DMS 273 (cell line): ENCODE results near the gene SPOP.
"Not testable (repeated sequence)": the region's sequence is repeated elsewhere in the genome, so short reads cannot be mapped to it uniquely, and the experiment has no call there.

Experiments used
- DNase-seq: peaks from one replicate; lab custom pipeline; 2025; ENCODE audit not compliant: unreplicated experiment; lab: John Stamatoyannopoulos, UW

Gene SPOP

DNA sequence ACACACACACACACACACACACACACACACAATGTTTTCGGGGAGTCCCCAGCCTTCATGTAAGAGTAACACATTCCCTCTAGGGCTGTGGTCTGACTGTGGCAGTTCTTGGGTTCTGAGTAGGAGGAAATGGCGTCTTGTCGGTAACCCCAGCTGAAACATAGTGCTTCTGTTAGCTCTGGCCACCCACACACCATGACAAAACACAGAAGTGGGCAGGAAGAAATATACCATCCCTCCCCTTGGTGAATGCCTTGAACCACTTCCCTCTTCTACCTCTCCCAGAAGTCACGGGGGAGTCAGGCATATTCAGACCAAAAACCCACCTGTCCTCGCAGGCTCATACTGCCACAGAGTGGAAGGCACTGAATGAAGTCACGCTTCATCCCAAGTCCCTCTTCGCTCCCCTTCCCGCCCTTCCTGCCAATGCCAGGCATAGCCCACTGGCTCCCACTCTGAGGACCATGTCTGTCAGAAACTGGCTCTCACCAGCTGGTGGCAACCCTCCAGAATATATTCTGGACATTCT, 18.4 kb upstream of the SPOP start:
- DNase-seq: no peak

DNA sequence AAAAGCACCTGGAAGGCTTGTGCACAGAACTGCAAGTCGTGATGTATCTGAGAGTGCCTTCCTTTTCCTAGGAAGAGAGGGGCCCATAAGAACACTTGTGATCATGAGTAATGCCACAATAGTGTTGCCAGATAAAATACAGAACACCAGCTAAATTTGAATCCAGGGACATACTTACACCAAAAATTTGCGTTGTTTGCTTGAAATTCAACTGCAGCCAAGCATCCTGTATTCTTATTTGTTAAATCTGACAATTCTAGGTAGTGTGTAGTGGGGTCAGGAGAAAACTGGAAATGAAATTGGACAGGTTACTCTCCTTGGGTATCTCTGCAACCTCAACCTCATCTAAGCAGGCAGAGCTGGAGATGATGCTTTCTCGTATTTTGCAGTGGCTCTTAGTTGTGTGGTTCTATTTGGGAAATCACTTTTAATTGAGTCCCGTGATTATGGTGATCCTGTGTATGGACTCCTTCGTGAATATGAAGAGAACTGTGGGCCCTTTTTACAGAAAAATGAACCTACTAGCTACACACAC, 17.9 kb upstream of the SPOP start:
- no peak for DNase-seq

DNA sequence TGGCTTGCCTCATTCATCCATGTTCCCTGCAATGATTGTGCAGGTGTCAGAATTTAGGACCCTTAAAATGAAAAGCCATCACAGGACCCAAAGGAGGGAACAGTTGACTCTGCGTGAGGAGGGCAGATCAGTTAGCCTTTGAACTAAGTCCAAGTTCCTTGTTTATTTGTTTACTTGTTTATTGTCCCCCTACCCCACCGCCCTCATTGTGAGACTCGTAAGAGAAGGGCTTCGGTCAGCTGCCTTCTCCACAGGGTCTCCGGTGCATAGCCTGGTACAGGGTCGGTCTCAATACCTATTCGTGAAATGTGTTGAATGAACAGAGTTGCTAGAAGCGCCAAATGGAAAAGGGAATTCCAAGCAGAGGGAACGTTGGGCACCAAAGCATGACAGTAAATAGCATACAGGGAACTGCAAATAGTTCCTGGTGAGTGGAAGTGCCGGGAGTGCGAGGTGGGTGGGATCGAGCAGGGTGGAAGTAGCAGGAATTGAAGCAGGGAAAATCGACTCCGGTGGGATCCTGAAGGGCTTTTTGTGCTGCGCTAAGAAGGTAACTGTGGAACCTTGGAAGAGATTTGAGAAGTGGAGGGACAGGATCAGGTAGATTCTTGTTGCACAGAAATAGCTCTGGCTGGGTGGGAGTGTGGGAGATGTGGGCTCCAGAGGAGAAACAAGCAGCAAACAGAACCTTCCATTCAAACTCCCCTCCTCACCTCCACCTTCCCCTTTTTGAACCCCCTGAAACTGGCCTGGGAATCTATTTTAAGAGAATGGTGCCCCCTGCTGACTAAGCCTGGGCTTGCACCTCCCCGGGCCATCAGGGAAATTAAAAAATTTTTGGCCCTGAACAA, 17.2 kb upstream of the SPOP start:
- DNase-seq: peak; percentile 70

DNA sequence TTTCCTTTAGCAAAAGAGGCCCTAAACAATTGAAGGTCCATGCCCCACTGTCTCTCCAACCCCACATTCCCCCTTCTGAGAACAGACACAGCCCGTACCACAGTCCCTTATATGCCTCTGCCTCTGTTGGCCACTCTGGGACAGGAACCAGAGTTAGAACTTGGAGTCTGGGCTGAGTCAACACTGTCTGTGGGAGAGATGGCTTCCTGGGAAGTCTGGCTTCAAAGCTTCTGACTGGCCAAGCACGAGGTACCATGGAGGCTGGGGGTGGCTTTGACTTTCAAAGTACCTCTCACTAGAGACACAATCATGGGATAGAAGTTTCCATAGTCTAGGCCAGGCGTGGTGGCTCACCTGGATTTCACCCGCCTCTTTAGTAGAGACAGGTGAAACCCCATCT, 14.9 kb upstream of the SPOP start:
- DNase-seq: no peak

DNA sequence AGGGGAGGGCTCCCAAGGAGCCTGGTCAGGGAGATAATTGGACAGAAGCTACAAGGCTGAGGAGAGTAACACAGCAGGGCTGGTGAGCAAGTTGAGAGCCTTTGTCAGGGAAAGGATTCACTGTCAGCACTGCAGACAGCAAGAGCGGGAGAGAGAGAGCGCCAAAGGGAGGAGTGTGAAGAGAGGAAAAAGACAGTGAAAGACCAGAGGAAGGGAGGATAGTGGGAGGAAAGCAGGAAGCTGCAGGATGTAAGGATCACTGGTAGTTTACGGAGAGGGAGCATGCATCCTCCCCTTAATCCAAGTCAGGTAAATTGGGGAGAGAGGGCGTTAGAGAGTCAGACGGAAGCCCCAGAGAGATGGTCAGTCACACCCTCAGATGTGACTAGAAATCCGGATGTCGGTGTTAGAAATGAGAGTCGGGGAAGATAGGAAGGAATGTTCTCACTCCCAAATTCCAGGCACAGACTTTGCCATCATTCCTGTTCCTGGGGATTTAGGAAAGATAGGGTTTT, 13.8 kb upstream of the SPOP start:
- DNase-seq: no peak

DNA sequence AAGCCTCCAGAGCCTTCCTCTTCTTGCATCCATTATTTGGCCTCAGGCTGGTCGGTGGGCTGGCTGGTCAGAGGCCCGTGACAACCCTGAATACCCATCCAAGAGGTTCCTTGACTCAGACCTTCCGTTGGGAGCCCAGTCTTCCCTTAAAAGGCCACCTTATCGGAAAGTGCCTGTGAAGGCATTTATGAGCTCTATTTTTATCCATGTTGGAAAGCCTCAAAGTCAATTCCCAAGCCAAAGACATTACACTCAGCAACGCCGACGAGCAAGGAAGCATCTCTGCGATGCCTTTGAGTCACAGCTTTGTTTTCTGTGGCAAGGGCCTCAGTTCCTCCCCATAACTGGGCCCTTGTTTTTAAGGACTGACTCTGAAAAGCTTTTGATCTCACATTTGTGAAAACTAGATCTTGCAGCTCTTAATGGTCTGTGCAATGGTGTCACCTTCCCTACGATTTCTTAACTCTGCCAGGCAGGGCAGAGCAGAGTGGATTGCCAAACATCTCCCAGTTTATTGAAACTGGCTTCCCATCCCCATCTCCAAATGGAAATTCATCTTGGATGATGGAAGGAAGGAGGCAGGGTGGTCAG, 13.3 kb upstream of the SPOP start:
- no peak for DNase-seq

DNA sequence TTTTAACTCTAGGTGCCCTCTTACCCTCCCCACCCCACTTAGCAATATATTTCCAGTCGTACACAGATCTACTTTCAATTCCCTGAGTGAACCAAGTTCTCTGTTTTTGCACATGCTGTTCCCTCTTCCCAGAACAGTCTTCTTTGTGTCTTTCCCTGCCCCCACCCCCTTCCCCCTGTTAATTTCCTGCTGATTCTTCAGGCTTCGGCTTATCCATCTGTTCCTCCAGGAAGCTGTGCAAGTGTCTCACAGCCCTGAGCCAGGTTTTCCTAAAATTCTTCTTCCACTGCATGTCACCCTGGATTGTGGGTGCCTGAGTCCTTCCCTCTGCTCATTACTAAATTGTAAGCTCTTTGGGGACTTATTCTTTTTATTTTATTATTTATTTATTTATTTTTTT, 12.4 kb upstream of the SPOP start:
- peak; percentile 47 for DNase-seq

DNA sequence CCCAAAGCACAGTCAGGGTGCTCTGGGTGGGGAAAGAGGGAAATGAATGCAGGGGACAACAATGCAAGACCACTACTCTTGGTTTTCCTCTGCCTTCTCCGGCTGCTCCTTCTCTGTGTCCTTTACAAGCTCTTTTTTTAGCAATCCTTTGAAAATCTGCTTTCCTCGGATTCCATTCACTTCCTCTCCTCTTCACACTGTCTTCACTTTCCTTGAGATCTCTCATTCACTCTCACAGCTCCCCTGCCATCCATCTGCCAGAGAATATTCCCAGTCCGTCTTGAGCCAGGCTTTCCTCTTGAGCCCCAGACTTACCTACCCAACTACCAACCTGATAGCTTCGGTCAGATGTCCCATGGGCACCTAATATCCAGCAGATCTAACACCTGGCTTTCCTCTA, 11.0 kb upstream of the SPOP start:
- no peak for DNase-seq

DNA sequence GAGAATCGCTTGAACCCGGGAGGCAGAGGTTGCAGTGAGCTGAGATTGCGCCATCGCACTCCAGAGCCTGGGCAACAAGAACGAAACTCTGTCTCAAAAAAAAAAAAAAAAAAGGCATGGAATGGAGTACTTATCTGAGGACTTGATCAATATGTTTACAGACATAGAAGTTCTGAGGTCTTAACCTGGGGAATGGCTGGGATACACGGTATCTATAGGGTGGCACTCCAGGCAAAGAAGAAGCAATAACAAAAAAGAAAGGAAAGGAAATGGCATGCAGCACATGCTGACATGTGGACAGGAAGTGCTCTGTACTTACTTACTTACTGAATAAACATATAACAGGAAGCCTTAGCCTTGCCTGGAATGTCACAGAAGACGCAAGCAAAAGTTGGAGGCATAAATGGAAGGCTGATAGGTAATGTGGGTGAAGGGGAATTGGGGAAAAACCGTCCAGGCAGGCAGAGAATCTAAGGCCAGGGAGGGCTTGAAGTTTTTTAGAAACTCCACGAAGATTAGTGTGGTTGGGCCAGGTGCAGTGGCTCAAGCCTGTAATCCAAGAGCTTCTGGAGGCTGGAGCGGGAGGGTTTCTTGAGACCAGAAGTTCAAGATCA, 10.1 kb upstream of the SPOP start:
- no peak for DNase-seq

DNA sequence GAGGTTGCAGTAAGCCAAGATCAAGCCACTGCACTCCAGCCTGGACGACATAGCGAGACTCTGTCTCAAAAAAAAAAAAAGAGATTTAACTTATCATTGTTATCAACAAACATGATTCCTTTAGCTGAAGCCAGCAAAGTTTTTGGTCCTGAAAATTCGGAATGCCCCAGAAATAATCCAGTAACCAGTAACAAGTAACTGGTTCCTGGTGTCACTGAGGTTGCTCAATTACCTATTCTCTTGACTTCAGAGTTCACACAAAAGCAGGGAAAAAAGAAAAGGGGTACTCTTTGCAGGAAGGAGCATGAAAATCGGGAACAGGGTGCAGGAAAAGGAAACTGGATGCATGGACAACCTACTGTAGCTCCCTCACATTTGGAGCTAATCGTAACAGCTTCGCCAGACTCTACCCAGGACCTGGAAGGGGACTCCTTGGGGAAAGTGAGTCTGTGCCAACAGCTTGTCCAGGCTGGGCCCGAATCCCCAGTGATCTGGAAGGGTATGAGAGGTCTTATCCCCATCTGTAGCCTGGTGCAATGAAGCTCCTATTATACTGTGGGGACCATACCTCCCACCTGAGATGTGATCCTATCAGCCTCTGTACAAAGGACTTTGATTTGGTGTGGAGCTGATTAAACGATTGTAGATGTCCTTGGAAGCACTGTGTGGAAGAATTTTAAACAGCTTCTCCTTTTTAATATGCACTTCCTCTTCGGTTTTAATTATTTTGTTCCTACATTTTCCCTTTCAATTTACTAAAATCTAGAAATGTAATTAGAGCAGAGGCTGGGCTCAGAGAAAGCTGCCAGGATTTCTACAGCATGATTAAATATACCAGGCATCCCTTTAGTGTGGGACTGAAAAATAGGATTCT, 3.4 kb upstream of the SPOP start:
- DNase-seq: peak; percentile 40

DNA sequence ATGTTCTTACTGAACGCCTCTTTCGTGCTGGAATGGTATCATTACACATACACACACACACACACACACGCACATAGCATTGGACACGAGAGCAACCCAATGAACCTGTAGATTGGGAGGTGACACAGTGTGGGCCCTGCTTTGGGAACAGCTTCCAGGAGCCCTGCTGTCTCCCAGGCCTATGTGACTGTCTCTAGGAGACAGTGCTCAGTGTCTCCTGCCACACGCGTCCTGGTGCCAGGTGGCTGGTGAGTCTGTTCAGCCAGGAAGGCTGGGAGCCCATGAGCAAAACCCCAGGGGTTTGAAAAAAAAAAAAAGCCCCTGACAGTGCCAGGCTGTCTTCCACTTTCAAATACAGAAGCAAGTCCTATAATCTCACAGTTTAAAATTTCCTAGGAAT, 2.4 kb upstream of the SPOP start:
- peak; percentile 38 for DNase-seq

DNA sequence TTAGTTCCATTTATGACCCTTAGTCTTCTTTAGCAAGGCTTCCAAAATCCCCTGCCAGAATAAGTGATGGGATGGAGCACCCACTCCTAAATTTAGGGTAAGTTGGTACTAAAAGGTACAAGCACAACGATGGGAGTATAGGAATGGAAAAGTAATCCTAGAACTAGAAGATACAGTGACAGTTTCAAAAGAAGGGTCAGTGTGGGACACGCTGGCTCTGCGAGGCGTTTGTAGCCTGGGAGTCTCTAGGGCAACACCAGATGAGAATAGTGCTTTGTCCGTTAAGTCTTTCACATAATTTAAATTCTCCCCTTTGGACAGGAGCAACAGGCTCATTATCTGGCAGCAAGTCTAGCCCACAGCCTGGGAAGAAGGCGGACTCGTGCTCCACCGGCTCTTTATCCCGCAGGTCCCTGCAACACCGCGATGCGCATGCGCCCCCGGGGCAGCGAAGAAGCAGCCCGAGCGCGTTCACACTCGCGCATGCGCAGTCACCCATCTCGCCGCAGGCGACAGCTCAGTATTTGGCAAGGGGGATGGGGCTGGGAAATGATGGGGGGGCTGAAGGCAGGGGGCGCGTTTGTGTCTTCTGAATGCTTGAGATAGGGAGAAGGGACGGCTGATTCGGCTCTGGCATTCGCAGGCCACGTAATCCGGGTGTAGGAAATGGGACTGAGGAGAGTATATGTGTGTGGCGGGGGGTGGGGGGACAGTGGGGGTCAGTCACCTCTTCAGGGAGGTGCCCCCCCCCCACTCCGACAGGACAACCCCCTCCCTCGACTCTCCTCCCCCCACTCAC, 564 bp downstream of the SPOP start:
- peak; percentile 98 for DNase-seq

DNA sequence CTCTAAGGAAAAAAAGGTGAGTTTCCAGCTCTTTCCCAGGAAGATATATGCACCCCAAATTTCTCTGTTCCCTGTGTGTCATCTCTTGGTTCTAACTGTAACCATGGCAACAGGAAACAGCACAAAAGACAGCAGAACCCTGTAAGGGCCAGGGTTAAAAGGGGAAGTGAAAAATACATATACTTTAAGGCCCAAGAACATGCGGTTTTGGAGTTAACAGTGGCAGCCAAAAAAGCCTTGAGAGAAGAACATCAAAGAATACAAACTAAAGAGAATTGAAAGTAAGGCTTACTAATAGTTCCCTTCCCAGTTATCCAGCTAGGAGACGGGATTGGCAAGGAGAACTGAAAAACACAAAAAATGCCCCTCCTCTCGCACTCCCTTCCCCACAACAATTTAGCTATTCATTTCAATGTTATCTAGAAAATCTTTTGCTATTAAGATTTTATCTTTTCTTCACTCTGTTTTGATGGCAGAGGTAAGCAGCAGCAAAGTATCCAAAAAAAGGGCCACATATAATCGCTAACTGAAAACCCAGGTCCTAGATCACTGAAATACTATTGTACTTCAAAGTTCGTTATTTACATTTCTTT, 1.5 kb downstream of the SPOP start:
- DNase-seq: peak; percentile 35

DNA sequence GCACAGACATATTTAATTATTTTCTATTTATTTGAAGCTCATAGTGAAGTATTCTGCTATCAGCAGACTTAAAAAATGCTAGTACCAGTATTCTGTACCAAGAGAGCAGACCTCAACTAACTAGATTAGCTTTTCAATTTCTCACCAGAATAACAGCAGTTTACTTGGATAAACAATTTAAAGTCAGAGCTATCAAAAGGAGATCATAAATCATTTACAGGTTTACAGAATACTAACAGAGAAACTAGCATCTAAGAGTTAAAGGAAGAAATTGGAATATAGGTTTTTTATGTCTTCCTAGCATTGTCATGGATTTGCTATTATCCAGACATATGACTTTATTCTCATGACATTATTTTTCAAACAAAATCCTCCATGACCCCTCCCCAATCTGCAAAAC, 3.4 kb downstream of the SPOP start:
- no peak for DNase-seq

DNA sequence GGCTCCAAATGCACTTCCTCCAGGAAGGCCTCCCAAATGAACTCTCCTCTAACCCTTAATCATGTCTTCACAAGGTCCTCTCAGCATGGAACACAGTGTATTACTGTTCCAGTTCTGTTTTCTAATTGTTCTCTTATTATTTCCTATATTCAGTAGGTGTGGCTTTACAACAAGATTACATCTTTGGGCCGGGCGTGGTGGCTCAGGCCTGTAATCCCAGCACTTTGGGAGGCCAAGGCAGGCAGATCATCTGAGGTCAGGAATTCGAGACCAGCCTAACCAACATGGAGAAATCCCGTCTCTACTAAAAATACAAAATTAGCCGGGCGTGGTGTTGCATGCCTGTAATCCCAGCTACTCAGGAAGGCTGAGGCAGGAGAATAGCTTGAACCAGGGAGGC, 4.2 kb downstream of the SPOP start:
- not testable (repeated sequence) for DNase-seq

DNA sequence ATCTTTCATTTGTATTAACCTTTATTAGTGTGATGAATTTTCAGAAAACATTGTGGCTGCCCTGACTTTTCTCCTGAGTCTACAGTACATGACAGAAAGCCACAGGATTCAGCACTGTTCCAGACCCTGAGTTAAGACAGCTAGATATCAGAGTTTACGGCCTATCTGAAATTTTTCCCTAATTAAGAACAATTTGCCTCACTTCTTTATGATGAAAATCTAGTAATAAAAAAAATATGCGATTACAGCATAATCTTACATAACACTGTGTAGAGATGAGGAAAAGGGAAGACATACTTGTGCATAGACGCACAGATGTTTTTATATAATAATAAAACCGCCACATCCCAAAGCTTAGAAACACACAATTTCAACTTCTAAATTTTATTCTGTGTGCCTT, 7.3 kb downstream of the SPOP start:
- no peak for DNase-seq

DNA sequence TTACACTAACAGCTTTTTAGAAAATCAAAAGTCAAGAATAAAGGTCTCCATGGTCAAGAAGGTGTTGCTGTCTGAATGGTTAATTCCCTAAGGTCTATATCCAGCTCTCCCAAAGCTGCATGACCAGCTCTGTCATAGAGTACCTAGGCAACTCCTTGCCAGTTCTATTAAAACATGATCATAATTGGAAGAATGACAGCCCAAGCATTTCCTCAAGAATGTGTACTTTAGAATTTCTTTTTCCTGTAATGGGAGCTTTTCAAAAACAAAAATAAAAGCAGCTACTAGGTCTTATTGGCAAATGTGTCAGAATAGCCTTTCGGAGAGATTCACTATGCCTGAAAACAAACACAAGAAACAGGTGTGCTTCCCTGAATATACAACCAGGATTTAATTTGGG, 7.9 kb downstream of the SPOP start:
- no peak for DNase-seq

DNA sequence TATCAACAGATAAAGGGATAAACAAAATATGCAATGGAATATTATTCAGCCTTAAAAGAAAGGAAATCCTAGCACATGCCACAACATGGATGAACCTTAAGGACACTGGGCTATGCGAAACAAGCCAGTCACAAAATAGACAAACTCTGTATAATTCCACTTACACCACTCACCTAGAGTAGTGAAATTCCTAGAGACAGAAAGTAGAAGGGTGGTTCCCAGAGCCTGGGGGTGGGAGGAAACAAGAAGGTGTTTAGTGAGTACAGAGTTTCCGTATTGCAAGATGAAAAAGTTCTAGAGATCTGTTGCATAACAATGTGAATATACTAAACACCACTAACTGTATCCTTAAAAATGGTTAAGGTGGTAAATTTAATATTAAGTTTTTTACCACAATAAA, 10.0 kb downstream of the SPOP start:
- no peak for DNase-seq

DNA sequence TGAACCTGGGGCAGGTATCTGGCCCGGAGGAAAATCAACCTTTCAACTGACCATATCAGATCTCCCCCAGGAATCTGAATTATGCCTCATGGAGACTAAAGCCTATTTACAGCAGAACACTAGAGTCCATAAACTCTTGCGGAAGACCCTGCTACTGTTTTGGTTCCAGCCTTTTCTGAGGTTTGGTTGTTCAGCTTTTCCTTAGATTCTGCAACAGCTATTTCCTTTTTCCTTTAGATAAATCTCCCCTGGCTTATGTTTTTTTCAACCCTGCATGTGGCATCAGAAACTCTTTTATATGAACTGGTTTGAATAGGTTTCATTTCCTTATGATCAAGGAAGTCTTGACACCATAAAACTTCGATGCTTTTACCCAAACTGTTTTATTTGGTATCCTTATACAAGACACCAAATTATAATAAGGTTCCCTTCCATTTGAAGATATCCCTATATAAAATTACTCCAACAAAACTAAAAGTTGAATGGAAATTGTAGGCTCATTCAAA, 13.1 kb downstream of the SPOP start:
- DNase-seq: no peak
